ENCODE results near the gene GALNT15. TPM values are rescaled to one million over a fixed set of nuclear protein-coding genes. Genes with fewer than 3 reads are reported as not detected.

The GALNT15 gene
- total and polyA plus RNA-seq, 2 donors (not counting 3 experiments of a cell fraction or from before 2014, with no cell fraction given), result 0.87 to 5.4 TPM

- POLR2A ChIA-PET, result no interaction called here
- H3K4me2 ChIP-seq (ENCODE audit: insufficient read depth, low read length), result no peak overlapping the region
- intact Hi-C loops (cut with micrococcal nuclease) (loop anchor here (5.0 kb wide), 1 partner anchor 980 kb away; no protein-coding TSS in a partner anchor), dilution Hi-C loops (cut with MboI; ENCODE audit: extremely low pct_ligation_motif_present, low sequenced_read_pairs) (no loop called here)
- H4K20me1 ChIP-seq (replicated peaks; ENCODE audit: control insufficient read depth, extremely low read depth, insufficient read depth, low read length), result no peaks in the 10 kb centered on the region
- H3K79me2 ChIP-seq (ENCODE audit: control insufficient read depth, insufficient read depth, low read length), result no peaks in the 10 kb centered on the region
- CTCF ChIA-PET, result no interaction called here
- TF ChIP-seq FOS (IDR thresholded peaks at IDR 0.05; ENCODE audit: borderline replicate concordance, insufficient read depth, low read length), result no peak
- TF ChIP-seq POLR2A (IDR thresholded peaks at IDR 0.05; ENCODE audit: low read depth, low read length), result no peak
- TF ChIP-seq POLR2AphosphoS5 (IDR thresholded peaks at IDR 0.05; ENCODE audit: insufficient read depth, low read depth, low read length), result no peak
- TF ChIP-seq, protein P1, sequence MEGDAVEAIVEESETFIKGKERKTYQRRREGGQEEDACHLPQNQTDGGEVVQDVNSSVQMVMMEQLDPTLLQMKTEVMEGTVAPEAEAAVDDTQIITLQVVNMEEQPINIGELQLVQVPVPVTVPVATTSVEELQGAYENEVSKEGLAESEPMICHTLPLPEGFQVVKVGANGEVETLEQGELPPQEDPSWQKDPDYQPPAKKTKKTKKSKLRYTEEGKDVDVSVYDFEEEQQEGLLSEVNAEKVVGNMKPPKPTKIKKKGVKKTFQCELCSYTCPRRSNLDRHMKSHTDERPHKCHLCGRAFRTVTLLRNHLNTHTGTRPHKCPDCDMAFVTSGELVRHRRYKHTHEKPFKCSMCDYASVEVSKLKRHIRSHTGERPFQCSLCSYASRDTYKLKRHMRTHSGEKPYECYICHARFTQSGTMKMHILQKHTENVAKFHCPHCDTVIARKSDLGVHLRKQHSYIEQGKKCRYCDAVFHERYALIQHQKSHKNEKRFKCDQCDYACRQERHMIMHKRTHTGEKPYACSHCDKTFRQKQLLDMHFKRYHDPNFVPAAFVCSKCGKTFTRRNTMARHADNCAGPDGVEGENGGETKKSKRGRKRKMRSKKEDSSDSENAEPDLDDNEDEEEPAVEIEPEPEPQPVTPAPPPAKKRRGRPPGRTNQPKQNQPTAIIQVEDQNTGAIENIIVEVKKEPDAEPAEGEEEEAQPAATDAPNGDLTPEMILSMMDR (IDR thresholded peaks at IDR 0.05; ENCODE audit: extremely low read depth in 1 of 2, insufficient read depth in 1 of 2, low read depth in 1 of 2, low read length in 2 of 2), result no peak
- TF ChIP-seq, protein P2, sequence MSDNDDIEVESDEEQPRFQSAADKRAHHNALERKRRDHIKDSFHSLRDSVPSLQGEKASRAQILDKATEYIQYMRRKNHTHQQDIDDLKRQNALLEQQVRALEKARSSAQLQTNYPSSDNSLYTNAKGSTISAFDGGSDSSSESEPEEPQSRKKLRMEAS (IDR thresholded peaks at IDR 0.05; ENCODE audit: insufficient read depth, insufficient read length), result no peak
- no peak for TF ChIP-seq EZH2 (IDR thresholded peaks at IDR 0.05; ENCODE audit: borderline replicate concordance, low read depth, low read length, severe bottlenecking)
- no peak for TF ChIP-seq MYC (IDR thresholded peaks at IDR 0.05; ENCODE audit: low read depth, low read length)
- no peak for TF ChIP-seq GATA2 (IDR thresholded peaks at IDR 0.05; ENCODE audit: insufficient read depth, insufficient read length, low read depth, low read length)
- no peak for TF ChIP-seq JUN (IDR thresholded peaks at IDR 0.05; ENCODE audit: borderline replicate concordance, insufficient read depth, insufficient read length, low read depth)
- H3K36me3 ChIP-seq (ENCODE audit: control insufficient read depth in 2 of 2, extremely low read depth in 1 of 2, insufficient read depth in 2 of 2, low read length in 2 of 2), result no peaks in the 10 kb centered on the region
- H2AFZ ChIP-seq (ENCODE audit: low read depth, low read length), result no peak overlapping the region
- no peak for FAIRE-seq
- H3K27ac ChIP-seq (ENCODE audit: insufficient read depth, low read depth, low read length), result no peak overlapping the region
- H3K9ac ChIP-seq (replicated peaks; ENCODE audit: extremely low read depth, insufficient read depth, low read length), result no peak overlapping the region
- H3K4me1 ChIP-seq (ENCODE audit: control insufficient read depth, extremely low read depth, insufficient read depth, low read length), result no peaks in the 10 kb centered on the region
- H3K27me3 ChIP-seq (ENCODE audit: control insufficient read depth in 2 of 2, insufficient read depth in 2 of 2, low read length in 2 of 2), result no peaks in the 10 kb centered on the region
- no peak overlapping the region for H3K4me3 ChIP-seq (replicated peaks in 1 of 3; ENCODE audit: insufficient read depth in 1 of 3, low read depth in 1 of 3, low read length in 3 of 3)
- no peaks in the 10 kb centered on the region for H3K9me1 ChIP-seq (replicated peaks; ENCODE audit: control insufficient read depth, extremely low read depth, insufficient read depth, low read length)
- BruUV-seq (replicated peaks), result no TSS peak
- DNase-seq (ENCODE audit: low read depth, low spot score), result no peak
- H3K9me3 ChIP-seq (replicated peaks; ENCODE audit: control insufficient read depth, insufficient read depth, low read length), result no peaks in the 10 kb centered on the region
These were observed 47.2 kb upstream of the GALNT15 start for GRCh38 chr3:16127249-16127648.
